ENCODE data around the gene DNAJC18.

DNA sequence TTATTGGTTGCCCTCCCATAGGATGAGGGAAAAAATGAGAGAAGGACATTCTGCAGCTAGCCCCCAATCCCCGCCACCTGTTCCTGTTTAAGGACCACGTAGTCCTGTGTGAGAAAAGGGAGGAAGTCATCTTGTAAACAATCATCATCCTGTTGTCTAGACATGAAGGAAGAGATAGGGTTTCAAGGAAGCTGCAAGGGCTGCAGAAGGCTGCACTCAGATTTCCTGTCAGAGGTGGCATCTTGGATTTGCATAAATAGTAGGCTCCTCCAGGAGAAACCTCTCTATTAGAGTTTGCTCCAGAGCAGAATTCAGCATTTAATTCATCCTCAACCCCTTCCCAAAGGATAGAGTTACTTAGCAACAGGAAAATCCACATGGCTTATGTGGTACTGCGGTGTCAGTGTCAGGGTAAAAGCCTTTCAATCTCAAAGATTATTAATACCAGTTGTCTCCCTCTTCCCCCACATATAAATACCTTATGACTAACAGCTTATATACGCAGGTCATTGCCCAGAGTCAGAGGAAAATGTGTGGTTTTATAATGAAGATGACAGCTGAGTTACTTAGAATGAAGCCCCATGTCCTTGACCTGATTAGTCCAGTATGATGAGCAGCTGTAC lies 4.6 kb upstream of the DNAJC18 start:
- TF ChIP-seq, protein P1, sequence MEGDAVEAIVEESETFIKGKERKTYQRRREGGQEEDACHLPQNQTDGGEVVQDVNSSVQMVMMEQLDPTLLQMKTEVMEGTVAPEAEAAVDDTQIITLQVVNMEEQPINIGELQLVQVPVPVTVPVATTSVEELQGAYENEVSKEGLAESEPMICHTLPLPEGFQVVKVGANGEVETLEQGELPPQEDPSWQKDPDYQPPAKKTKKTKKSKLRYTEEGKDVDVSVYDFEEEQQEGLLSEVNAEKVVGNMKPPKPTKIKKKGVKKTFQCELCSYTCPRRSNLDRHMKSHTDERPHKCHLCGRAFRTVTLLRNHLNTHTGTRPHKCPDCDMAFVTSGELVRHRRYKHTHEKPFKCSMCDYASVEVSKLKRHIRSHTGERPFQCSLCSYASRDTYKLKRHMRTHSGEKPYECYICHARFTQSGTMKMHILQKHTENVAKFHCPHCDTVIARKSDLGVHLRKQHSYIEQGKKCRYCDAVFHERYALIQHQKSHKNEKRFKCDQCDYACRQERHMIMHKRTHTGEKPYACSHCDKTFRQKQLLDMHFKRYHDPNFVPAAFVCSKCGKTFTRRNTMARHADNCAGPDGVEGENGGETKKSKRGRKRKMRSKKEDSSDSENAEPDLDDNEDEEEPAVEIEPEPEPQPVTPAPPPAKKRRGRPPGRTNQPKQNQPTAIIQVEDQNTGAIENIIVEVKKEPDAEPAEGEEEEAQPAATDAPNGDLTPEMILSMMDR (IDR thresholded peaks at IDR 0.05; ENCODE audit: low read depth, low read length), result no peak
- TF ChIP-seq, protein P2, sequence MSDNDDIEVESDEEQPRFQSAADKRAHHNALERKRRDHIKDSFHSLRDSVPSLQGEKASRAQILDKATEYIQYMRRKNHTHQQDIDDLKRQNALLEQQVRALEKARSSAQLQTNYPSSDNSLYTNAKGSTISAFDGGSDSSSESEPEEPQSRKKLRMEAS (IDR thresholded peaks at IDR 0.05; ENCODE audit: low read depth, low read length), result no peak
